ENCODE results near the gene ADGRA3. TPM values are rescaled to one million over a fixed set of nuclear protein-coding genes. Genes with fewer than 3 reads are reported as not detected.

Gene ADGRA3
- total and polyA plus RNA-seq, 2 of the 13 experiments (the other 11 are each of a cell fraction or from before 2014, with no cell fraction given) = 32.2 to 40.8 TPM

DNA sequence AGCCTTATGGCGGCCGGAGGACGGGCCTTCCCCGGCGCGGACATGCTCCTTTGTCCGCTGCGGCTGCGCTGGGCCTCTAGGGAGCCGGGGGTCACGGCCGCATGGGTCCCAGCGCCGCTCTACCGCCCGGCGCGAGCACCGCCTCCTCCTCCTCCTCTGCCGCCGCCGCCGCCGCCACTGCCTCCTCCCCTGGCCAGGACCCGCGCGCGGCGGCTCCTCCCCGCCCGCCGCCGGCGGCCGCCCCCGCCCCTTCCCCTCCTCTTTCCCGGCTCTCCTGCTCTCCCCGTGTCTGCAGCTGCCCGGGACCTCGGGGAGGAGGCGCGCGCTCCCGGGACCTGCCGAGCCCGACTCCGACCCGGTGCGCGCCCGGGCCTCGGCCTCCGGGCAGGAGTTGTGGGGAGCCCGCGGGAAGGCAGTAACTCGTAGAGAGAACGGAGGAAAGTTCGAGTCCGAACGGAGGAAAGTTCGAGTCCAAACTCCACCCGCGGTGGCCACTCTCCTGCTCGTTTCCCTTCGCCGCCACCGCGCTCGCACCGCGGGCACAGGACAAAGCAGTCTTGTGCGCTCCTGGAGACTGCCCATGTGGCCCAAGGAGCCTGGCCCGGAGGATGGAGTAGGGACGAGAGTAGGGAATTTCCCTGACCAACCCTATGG, at the start of gene ADGRA3 (continued):
- TF ChIP-seq, protein P1, sequence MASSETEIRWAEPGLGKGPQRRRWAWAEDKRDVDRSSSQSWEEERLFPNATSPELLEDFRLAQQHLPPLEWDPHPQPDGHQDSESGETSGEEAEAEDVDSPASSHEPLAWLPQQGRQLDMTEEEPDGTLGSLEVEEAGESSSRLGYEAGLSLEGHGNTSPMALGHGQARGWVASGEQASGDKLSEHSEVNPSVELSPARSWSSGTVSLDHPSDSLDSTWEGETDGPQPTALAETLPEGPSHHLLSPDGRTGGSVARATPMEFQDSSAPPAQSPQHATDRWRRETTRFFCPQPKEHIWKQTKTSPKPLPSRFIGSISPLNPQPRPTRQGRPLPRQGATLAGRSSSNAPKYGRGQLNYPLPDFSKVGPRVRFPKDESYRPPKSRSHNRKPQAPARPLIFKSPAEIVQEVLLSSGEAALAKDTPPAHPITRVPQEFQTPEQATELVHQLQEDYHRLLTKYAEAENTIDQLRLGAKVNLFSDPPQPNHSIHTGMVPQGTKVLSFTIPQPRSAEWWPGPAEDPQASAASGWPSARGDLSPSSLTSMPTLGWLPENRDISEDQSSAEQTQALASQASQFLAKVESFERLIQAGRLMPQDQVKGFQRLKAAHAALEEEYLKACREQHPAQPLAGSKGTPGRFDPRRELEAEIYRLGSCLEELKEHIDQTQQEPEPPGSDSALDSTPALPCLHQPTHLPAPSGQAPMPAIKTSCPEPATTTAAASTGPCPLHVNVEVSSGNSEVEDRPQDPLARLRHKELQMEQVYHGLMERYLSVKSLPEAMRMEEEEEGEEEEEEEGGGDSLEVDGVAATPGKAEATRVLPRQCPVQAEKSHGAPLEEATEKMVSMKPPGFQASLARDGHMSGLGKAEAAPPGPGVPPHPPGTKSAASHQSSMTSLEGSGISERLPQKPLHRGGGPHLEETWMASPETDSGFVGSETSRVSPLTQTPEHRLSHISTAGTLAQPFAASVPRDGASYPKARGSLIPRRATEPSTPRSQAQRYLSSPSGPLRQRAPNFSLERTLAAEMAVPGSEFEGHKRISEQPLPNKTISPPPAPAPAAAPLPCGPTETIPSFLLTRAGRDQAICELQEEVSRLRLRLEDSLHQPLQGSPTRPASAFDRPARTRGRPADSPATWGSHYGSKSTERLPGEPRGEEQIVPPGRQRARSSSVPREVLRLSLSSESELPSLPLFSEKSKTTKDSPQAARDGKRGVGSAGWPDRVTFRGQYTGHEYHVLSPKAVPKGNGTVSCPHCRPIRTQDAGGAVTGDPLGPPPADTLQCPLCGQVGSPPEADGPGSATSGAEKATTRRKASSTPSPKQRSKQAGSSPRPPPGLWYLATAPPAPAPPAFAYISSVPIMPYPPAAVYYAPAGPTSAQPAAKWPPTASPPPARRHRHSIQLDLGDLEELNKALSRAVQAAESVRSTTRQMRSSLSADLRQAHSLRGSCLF (CRISPR knock-in tag; IDR thresholded peaks at IDR 0.05; ENCODE audit: borderline replicate concordance) = no peak
- TF ChIP-seq ZBTB38 (CRISPR knock-in tag; IDR thresholded peaks at IDR 0.05) (peak; percentile 62; the same call in 1 of the 2 replicates), FOXK2 (IDR thresholded peaks at IDR 0.05) (no peak), HMGXB4 (CRISPR knock-in tag; IDR thresholded peaks at IDR 0.05; ENCODE audit: borderline replicate concordance in 1 of 2, low read depth in 1 of 2) (peak in 1 of 2 experiments; percentile 53; a peak in 2 of 4 replicates), ZNF570 (CRISPR knock-in tag; IDR thresholded peaks at IDR 0.05; ENCODE audit: borderline replicate concordance) (no peak), ZNF83 (CRISPR knock-in tag; IDR thresholded peaks at IDR 0.05; ENCODE audit: borderline replicate concordance) (no peak), HIVEP1 (CRISPR knock-in tag; IDR thresholded peaks at IDR 0.05) (0 out of 2 replicates have a peak, but pooled peaks have one; percentile 25), ZFP91 (CRISPR knock-in tag; IDR thresholded peaks at IDR 0.05; ENCODE audit: borderline replicate concordance) (peak; percentile 30; the same call in 1 of the 2 replicates), WIZ (CRISPR knock-in tag; IDR thresholded peaks at IDR 0.05) (no peak), ZNF788 (CRISPR knock-in tag; IDR thresholded peaks at IDR 0.05; ENCODE audit: borderline replicate concordance) (no peak), ZNF431 (CRISPR knock-in tag; IDR thresholded peaks at IDR 0.05; ENCODE audit: borderline replicate concordance, low read depth) (no peak), RBM39 (IDR thresholded peaks at IDR 0.05; ENCODE audit: low read depth, low read length, poor library complexity, severe bottlenecking) (peak; percentile 27), ZKSCAN1 (IDR thresholded peaks at IDR 0.05; ENCODE audit: low read length) (no peak), HNRNPK (IDR thresholded peaks at IDR 0.05; ENCODE audit: low read depth, low read length, poor library complexity, severe bottlenecking) (peak; percentile 27), THAP8 (CRISPR knock-in tag; IDR thresholded peaks at IDR 0.05; ENCODE audit: borderline replicate concordance) (no peak)
- TF ChIP-seq, protein P2, sequence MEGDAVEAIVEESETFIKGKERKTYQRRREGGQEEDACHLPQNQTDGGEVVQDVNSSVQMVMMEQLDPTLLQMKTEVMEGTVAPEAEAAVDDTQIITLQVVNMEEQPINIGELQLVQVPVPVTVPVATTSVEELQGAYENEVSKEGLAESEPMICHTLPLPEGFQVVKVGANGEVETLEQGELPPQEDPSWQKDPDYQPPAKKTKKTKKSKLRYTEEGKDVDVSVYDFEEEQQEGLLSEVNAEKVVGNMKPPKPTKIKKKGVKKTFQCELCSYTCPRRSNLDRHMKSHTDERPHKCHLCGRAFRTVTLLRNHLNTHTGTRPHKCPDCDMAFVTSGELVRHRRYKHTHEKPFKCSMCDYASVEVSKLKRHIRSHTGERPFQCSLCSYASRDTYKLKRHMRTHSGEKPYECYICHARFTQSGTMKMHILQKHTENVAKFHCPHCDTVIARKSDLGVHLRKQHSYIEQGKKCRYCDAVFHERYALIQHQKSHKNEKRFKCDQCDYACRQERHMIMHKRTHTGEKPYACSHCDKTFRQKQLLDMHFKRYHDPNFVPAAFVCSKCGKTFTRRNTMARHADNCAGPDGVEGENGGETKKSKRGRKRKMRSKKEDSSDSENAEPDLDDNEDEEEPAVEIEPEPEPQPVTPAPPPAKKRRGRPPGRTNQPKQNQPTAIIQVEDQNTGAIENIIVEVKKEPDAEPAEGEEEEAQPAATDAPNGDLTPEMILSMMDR (CRISPR knock-in tag; IDR thresholded peaks at IDR 0.05) = no peak
